Tibial nerve (tissue), 4 donors: ENCODE data around the gene DDX18. TPM values are rescaled to one million over a fixed set of nuclear protein-coding genes. Genes with fewer than 3 reads are reported as not detected.

Experiments used
- DNase-seq, 2 donors: peaks; one replicate each; pipeline ENCODE4 v3.0.0-alpha.2; 2019; ENCODE audit warnings: low spot score in 2 of 2
- H3K27ac ChIP-seq, 4 donors: fragments of 200-600 bp; sonication (generic) in 3 of 4; one replicate each; pipeline ENCODE4 v1.5.1; 2017 to 2019; ENCODE audit warnings: mild to moderate bottlenecking in 1 of 4
- H3K27me3 ChIP-seq, 2 donors: fragments of 200-600 bp; sonication (generic) in 1 of 2; one replicate each; pipeline versions ENCODE4 v1.5.1 to v1.6.0; 2017 to 2019
- H3K36me3 ChIP-seq, 3 donors: fragments of 200-600 bp; sonication (generic); one replicate each; pipeline ENCODE4 v1.5.1; 2018 to 2019
- H3K4me1 ChIP-seq, 4 donors: fragments of 200-600 bp; sonication (generic) in 3 of 4; one replicate each; pipeline ENCODE4 v1.5.1; 2017 to 2019
- H3K4me3 ChIP-seq, 4 donors: fragments of 200-600 bp; sonication (generic) in 3 of 4; one replicate each; pipeline ENCODE4 v1.5.1; 2017 to 2019; ENCODE audit warnings: mild to moderate bottlenecking in 1 of 4, moderate library complexity in 1 of 4
- H3K9me3 ChIP-seq, 4 donors: fragments of 200-600 bp; sonication (generic) in 3 of 4; one replicate each; pipeline ENCODE4 v1.5.1; 2017 to 2019
- CTCF ChIP-seq, 5 experiments: fragments of 200-600 bp in 3 of 5; fragments of 450-650 bp in 2 of 5; sonication (generic) in 3 of 5; IDR thresholded peaks; one replicate each; pipeline ENCODE4 v1.5.1; 2016 to 2019; ENCODE audit warnings: antibody characterized with exemption in 5 of 5, mild to moderate bottlenecking in 3 of 5, moderate library complexity in 2 of 5
- EP300 ChIP-seq, 2 donors: sonication (generic); formaldehyde crosslinking; IDR thresholded peaks; one replicate each; pipeline ENCODE4 v1.6.1; 2017; ENCODE audit warnings: antibody characterized with exemption in 2 of 2, mild to moderate bottlenecking in 1 of 2
- POLR2A ChIP-seq, 2 donors: fragments of 450-650 bp; IDR thresholded peaks; one replicate each; pipeline ENCODE4 v1.6.1; 2017; ENCODE audit warnings: antibody characterized with exemption in 2 of 2, mild to moderate bottlenecking in 2 of 2, moderate library complexity in 2 of 2
- WGBS, 2 donors: methylation state at CpG; one replicate each; pipeline ENCODE4 v1.1.5; 2018; 5-methylcytosine and 5-hydroxymethylcytosine counted together
- total RNA-seq, 4 donors: library from RNA; depleted of rRNA; stranded (reverse); fragments of >200 nt; gene quantifications; one replicate each; pipeline ENCODE4 v1.1.0, GENCODE V29; 2016

Gene DDX18
- total RNA-seq, 4 donors from 2014 or later, result 37.8 to 48.0 (median 43.2) TPM

DNA sequence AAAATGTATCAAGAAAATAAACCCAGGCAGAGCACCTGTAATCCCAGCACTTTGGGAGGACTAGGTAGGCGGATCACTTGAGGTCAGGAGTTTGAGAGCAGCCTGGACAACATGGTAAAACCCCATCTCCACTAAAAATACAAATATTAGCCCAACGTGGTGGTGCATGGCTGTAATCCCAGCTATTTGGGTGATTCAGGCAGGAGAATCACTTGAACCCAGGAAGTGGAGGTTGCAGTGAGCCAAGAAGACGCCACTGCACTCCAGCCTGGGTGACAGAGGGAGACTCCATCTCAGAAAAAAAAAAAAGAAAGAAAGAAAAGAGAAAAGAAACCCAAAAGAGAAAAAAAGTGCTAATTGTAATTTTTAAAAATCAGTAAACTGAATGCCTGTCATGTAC, 41.4 kb downstream of the DDX18 start:
- Histone ChIP-seq H3K9me3 (peaks cover 0 to 17% (median 0%) of the 10 kb centered on the region in 4 donors), H3K4me1 (no peaks in the 10 kb centered on the region), H3K27ac (no peak overlapping the region), H3K36me3 (no peaks in the 10 kb centered on the region), H3K4me3 (no peak overlapping the region), H3K27me3 (peaks cover 0 to 36% of the 10 kb centered on the region in 2 donors)
- TF ChIP-seq EP300 (IDR thresholded peaks at IDR 0.05) (no peak), POLR2A (IDR thresholded peaks at IDR 0.05) (no peak), CTCF (IDR thresholded peaks at IDR 0.05) (no peak)
- no peak for DNase-seq
- 62 to 63% methylated on average over 3 of the region's 3 CpGs for WGBS, 2 donors

- 22 to 32% methylated on average over 4 of the region's 4 CpGs for WGBS, 2 donors
- no peak for DNase-seq
- Histone ChIP-seq H3K36me3 (no peaks in the 10 kb centered on the region), H3K27me3 (peaks cover 0 to 31% of the 10 kb centered on the region in 2 donors), H3K4me3 (no peak overlapping the region), H3K4me1 (no peaks in the 10 kb centered on the region), H3K9me3 (peaks cover 0 to 17% (median 0%) of the 10 kb centered on the region in 4 donors), H3K27ac (no peak overlapping the region)
- TF ChIP-seq CTCF (IDR thresholded peaks at IDR 0.05), result no peak
- no peak for TF ChIP-seq POLR2A (IDR thresholded peaks at IDR 0.05)
- no peak for TF ChIP-seq EP300 (IDR thresholded peaks at IDR 0.05)
Measured at GRCh38 chr2:117856415-117857210, 42.1 kb downstream of the DDX18 start.

- DNase-seq, result no peak
- Histone ChIP-seq H3K27me3 (peaks cover 0 to 21% of the 10 kb centered on the region in 2 donors), H3K9me3 (peaks cover 0 to 17% (median 0%) of the 10 kb centered on the region in 4 donors), H3K27ac (no peak overlapping the region), H3K4me3 (no peak overlapping the region), H3K4me1 (no peaks in the 10 kb centered on the region), H3K36me3 (no peaks in the 10 kb centered on the region)
- TF ChIP-seq CTCF (IDR thresholded peaks at IDR 0.05), result no peak
- no peak for TF ChIP-seq EP300 (IDR thresholded peaks at IDR 0.05)
- TF ChIP-seq POLR2A (IDR thresholded peaks at IDR 0.05), result no peak
- WGBS, 2 donors, result 76 to 81% methylated on average over 16 to 17 of the region's 17 CpGs
Measured at GRCh38 chr2:117858336-117858735, 43.8 kb downstream of the DDX18 start.

DNA sequence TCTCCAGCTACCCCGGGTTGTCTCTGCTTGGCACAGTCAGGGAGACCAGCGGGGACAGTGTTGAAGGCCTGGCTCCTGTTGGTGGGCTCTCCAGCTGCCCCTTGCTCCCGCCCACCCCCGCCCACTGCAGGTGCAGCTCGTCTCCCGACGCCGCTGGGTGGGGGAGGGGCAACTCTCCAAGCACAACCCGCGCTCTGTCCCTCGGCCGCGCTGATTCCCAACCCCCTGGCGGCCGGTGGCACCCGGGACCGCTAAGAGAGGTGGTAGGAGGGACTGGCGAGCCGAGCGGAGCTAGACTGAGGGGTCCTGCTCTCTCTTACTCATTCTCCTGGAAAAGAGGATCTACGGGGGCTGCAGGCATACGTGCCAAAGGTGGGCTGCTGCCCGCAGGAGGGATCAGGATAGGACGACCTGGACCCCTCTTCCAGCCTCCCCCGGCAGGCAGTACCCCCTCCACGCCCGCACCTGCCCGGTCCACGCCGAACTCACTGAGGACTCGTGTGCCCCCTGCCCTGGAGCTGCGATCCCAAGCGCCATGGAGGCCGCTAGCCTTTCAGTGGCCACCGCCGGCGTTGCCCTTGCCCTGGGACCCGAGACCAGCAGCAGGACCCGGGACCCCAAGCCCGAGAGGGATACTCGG, 44.5 kb downstream of the DDX18 start:
- H3K27me3 ChIP-seq, result peaks cover 0 to 20% of the 10 kb centered on the region in 2 donors
- no peaks in the 10 kb centered on the region for H3K36me3 ChIP-seq
- no peak overlapping the region for H3K27ac ChIP-seq
- WGBS, 2 donors, result 74 to 79% methylated on average over 15 to 25 of the region's 41 CpGs
- TF ChIP-seq POLR2A (IDR thresholded peaks at IDR 0.05), result no peak
- no peak for TF ChIP-seq CTCF (IDR thresholded peaks at IDR 0.05)
- TF ChIP-seq EP300 (IDR thresholded peaks at IDR 0.05), result no peak
- peaks cover 0 to 17% (median 0%) of the 10 kb centered on the region in 4 donors for H3K9me3 ChIP-seq
- H3K4me1 ChIP-seq, result no peaks in the 10 kb centered on the region
- H3K4me3 ChIP-seq, result no peak overlapping the region
- DNase-seq, result no peak

DNA sequence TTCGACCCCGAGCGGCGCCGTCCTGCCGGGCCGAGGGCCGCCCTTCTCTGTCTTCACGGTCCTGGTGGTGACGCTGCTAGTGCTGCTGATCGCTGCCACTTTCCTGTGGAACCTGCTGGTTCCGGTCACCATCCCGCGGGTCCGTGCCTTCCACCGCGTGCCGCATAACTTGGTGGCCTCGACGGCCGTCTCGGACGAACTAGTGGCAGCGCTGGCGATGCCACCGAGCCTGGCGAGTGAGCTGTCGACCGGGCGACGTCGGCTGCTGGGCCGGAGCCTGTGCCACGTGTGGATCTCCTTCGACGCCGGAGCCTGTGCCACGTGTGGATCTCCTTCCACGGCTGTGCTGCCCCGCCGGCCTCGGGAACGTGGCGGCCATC, 45.0 kb downstream of the DDX18 start:
- peaks cover 0 to 20% of the 10 kb centered on the region in 2 donors for H3K27me3 ChIP-seq
- WGBS, 2 donors, result 67 to 73% methylated on average over 39 to 44 of the region's 44 CpGs
- H3K36me3 ChIP-seq, result no peaks in the 10 kb centered on the region
- no peaks in the 10 kb centered on the region for H3K4me1 ChIP-seq
- no peak overlapping the region for H3K27ac ChIP-seq
- H3K4me3 ChIP-seq, result peak overlapping the region in 1 of 4 donors; percentile 26
- TF ChIP-seq EP300 (IDR thresholded peaks at IDR 0.05) (no peak), CTCF (IDR thresholded peaks at IDR 0.05) (no peak), POLR2A (IDR thresholded peaks at IDR 0.05) (no peak)
- no peak for DNase-seq
- H3K9me3 ChIP-seq, result peaks cover 0 to 17% (median 0%) of the 10 kb centered on the region in 4 donors
